ENCODE measurements around the gene TRPV2. TPM values are rescaled to one million over a fixed set of nuclear protein-coding genes. Genes with fewer than 3 reads are reported as not detected.
A peak's percentile ranks its signal among the peaks of the same experiment; 100 is the strongest.

The TRPV2 gene
- total and polyA plus RNA-seq, 9 donors, result 8.7 to 40.4 (median 13.0) TPM

- H3K27me3 ChIP-seq, result no peaks in the 10 kb centered on the region
- 76 to 83% (median 79%) methylated on average over 17 of the region's 17 CpGs for WGBS, 3 donors
- H3K36me3 ChIP-seq, result no peaks in the 10 kb centered on the region
- H3K4me3 ChIP-seq, result no peak overlapping the region
- intact Hi-C loops (cut with DNase I), result no loop called here
- H3K9me3 ChIP-seq, result no peaks in the 10 kb centered on the region
- no peaks in the 10 kb centered on the region for H3K4me1 ChIP-seq (ENCODE audit: insufficient read depth)
- no peak overlapping the region for H3K27ac ChIP-seq
- DNase-seq, result no peak
- TF ChIP-seq EP300 (IDR thresholded peaks at IDR 0.05) (no peak), CTCF (IDR thresholded peaks at IDR 0.05) (no peak), POLR2A (IDR thresholded peaks at IDR 0.05) (no peak)
Observed at GRCh38 chr17:16378636-16379282, 36.6 kb upstream of the TRPV2 start.

- intact Hi-C loops (cut with DNase I), result loop anchor here in 2 of 4 donors (10.0 kb wide), 2 partner anchors 55 to 145 kb away; no protein-coding TSS in a partner anchor
- H3K27me3 ChIP-seq, result no peaks in the 10 kb centered on the region
- no peaks in the 10 kb centered on the region for H3K4me1 ChIP-seq (ENCODE audit: insufficient read depth)
- no peak overlapping the region for H3K27ac ChIP-seq
- TF ChIP-seq CTCF (IDR thresholded peaks at IDR 0.05) (no peak), EP300 (IDR thresholded peaks at IDR 0.05) (no peak), POLR2A (IDR thresholded peaks at IDR 0.05) (no peak)
- no peaks in the 10 kb centered on the region for H3K9me3 ChIP-seq
- no peak for DNase-seq
- 86 to 91% (median 88%) methylated on average over 8 of the region's 8 CpGs for WGBS, 3 donors
- H3K36me3 ChIP-seq, result no peaks in the 10 kb centered on the region
- no peak overlapping the region for H3K4me3 ChIP-seq
Observed at GRCh38 chr17:16379654-16380053, 35.7 kb upstream of the TRPV2 start.

- intact Hi-C loops (cut with DNase I), result loop anchor here in 2 of 4 donors (10.0 kb wide), 2 partner anchors 54 to 144 kb away; no protein-coding TSS in a partner anchor
- Histone ChIP-seq H3K4me3 (peak within 1 kb of the TSS; percentile 60), H3K9me3 (no peaks in the 10 kb centered on the region), H3K4me1 (ENCODE audit: insufficient read depth) (no peaks in the 10 kb centered on the region), H3K27me3 (no peaks in the 10 kb centered on the region), H3K36me3 (no peaks in the 10 kb centered on the region), H3K27ac (peak within 1 kb of the TSS; percentile 87 to 88)
- peak; percentile 59 for TF ChIP-seq EP300 (IDR thresholded peaks at IDR 0.05)
- peak in 2 of 3 donors; percentile 8 to 20 for TF ChIP-seq CTCF (IDR thresholded peaks at IDR 0.05)
- TF ChIP-seq POLR2A (IDR thresholded peaks at IDR 0.05), result peak; percentile 91
- DNase-seq, result peak; percentile 88 to 93 (median 91)
- 1 to 3% (median 2%) methylated on average over 67 of the region's 67 CpGs for whole genome bisulfite sequencing, 3 donors
Observed at GRCh38 chr17:16380640-16381495, 34.5 kb upstream of the TRPV2 start, which contains the start of gene UBB. UBB (plus strand) TSS chr17:16381091; CDS start chr17:16381908, 817 bp downstream.

- WGBS, 3 donors, result 8 to 42% (median 24%) methylated on average over 14 of the region's 14 CpGs
- no peak for DNase-seq
Observed at GRCh38 chr17:16381496-16381820, 33.9 kb upstream of the TRPV2 start.

More at GRCh38 chr17:16381496-16381820, 33.9 kb upstream of the TRPV2 start:
- TF ChIP-seq POLR2A (IDR thresholded peaks at IDR 0.05) (no peak), EP300 (IDR thresholded peaks at IDR 0.05) (no peak), CTCF (IDR thresholded peaks at IDR 0.05) (no peak)
- H3K4me3 ChIP-seq, result peak overlapping the region; percentile 60
- H3K27me3 ChIP-seq, result no peaks in the 10 kb centered on the region
- no peaks in the 10 kb centered on the region for H3K4me1 ChIP-seq (ENCODE audit: insufficient read depth)
- H3K36me3 ChIP-seq, result no peaks in the 10 kb centered on the region
- H3K27ac ChIP-seq, result peak overlapping the region; percentile 87 to 88
- no peaks in the 10 kb centered on the region for H3K9me3 ChIP-seq
- intact Hi-C loops (cut with DNase I), result loop anchor here in 2 of 4 donors (10.0 kb wide), 2 partner anchors 53 to 143 kb away; no protein-coding TSS in a partner anchor
